GM20000 (cell line): ENCODE measurements around the gene KCNC1.

ENCODE experiments used
- DNase-seq: peaks from one replicate; pipeline ENCODE4 v3.0.0; 2012; ENCODE audit warnings: low spot score
- CTCF ChIP-seq: IDR thresholded peaks from 2 replicates; pipeline ENCODE4 v1.5.1; 2012; ENCODE audit warnings: mild to moderate bottlenecking, control low read depth; ENCODE audit errors: extremely low read depth, missing control alignments

Gene KCNC1

GRCh38 chr11:17739945-17740338 lies 5.4 kb downstream of the KCNC1 start:
- TF ChIP-seq CTCF, result no peak
- DNase-seq, result no peak

- no peak for TF ChIP-seq CTCF
- no peak for DNase-seq
These were observed 6.2 kb downstream of the KCNC1 start for GRCh38 chr11:17740649-17741235.

- no peak for DNase-seq
- no peak for TF ChIP-seq CTCF
These were observed 6.9 kb downstream of the KCNC1 start for GRCh38 chr11:17741487-17741886.

- no peak for DNase-seq
- TF ChIP-seq CTCF, result no peak
These were observed 7.4 kb downstream of the KCNC1 start for GRCh38 chr11:17742019-17742418.

GRCh38 chr11:17743026-17743807 lies 8.6 kb downstream of the KCNC1 start:
- DNase-seq, result no peak
- TF ChIP-seq CTCF, result no peak

- no peak for TF ChIP-seq CTCF
- DNase-seq, result no peak
These were observed 9.2 kb downstream of the KCNC1 start for GRCh38 chr11:17743808-17744119.

GRCh38 chr11:17744151-17744940 lies 9.8 kb downstream of the KCNC1 start:
- no peak for TF ChIP-seq CTCF
- no peak for DNase-seq
